HG02623 (cell line): ENCODE data around the gene HOXA3.

Source experiments
- ATAC-seq: cut with Tn5 transposase; IDR thresholded peaks from one replicate; pipeline ENCODE4 v1.9.1; 2021; ENCODE audit warnings: moderate library complexity; ENCODE audit not compliant: unreplicated experiment

The HOXA3 gene

GRCh38 chr7:27157702-27158431 is 5.5 kb upstream of the HOXA3 start:
- no peak for ATAC-seq

- ATAC-seq = no peak
Observed at GRCh38 chr7:27156916-27157701, 4.7 kb upstream of the HOXA3 start.

- no peak for ATAC-seq
Observed at GRCh38 chr7:27156508-27156898, 4.1 kb upstream of the HOXA3 start, which contains the start of gene HOXA7. Gene HOXA7, minus strand, starts transcription at chr7:27156675. Its CDS starts 130 bp downstream, at chr7:27156545.

GRCh38 chr7:27155816-27156507 is 3.6 kb upstream of the HOXA3 start:
- ATAC-seq = no peak

- no peak for ATAC-seq
Observed at GRCh38 chr7:27154901-27155815, 2.8 kb upstream of the HOXA3 start.

- ATAC-seq = no peak
Observed at GRCh38 chr7:27154369-27154768, 2.0 kb upstream of the HOXA3 start.

GRCh38 chr7:27153526-27153925 is 1.1 kb upstream of the HOXA3 start:
- no peak for ATAC-seq

- no peak for ATAC-seq
Observed at GRCh38 chr7:27152816-27153442, 546 bp upstream of the HOXA3 start.

- ATAC-seq = no peak
Observed at GRCh38 chr7:27151341-27151930, 947 bp downstream of the HOXA3 start.

- ATAC-seq = no peak
Observed at GRCh38 chr7:27150568-27151340, 1.6 kb downstream of the HOXA3 start.

- ATAC-seq = no peak
Observed at GRCh38 chr7:27149842-27150567, 2.4 kb downstream of the HOXA3 start.

- ATAC-seq = no peak
Observed at GRCh38 chr7:27148756-27149641, 3.4 kb downstream of the HOXA3 start.

- no peak for ATAC-seq
Observed at GRCh38 chr7:27148031-27148755, 4.2 kb downstream of the HOXA3 start.

GRCh38 chr7:27147199-27148030 is 5.0 kb downstream of the HOXA3 start, which contains the start of gene HOXA6:
Gene HOXA6, minus strand, starts transcription at chr7:27147774. Its CDS starts 25 bp downstream, at chr7:27147749.
- no peak for ATAC-seq

- no peak for ATAC-seq
Observed at GRCh38 chr7:27146491-27147198, 5.7 kb downstream of the HOXA3 start.
